ENCODE results near the gene TUBE1.
"Not testable (repeated sequence)": the region's sequence is repeated elsewhere in the genome, so short reads cannot be mapped to it uniquely, and the experiment has no call there.

TUBE1 gene

DNA sequence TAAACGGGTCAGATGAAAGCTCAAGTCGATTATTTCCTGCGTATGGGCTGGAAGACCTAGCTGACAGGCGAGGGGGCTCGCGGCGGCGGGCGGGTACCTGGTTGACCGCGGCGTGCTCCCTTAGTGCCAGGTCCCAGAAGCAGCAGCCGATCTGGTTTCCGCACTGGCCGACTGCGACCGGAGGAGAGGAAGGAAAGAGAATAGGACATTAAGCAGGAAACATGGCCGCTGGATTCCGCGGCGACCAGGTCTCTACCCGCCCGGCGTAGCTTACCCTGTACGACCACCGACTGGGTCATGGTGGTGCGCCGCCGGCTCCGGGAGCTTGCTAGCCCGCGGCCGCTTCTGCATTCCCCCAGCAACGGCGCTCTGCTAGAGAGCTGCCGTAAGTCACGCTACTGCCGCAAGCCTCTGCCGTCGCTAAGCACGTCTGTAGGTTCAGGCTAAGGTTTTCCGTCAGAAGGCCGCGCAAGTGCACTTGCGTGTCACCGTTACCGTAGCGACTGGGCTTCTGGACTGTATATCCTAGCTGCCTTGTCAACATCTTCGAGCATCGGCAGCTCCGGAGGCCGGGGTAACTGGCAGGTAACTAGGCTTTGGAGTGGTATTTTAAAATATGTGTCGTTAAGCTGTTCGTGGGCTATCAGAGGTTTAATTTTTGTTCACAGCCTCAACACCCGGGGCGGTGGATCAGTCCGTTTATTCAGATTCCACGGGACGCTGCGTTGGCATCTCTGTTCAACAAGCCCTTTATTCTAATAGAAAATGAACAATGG lies at the start of gene TUBE1, which contains the start of gene FAM229B:
TUBE1 (minus strand) TSS at position 347 of the 776 bp plus-strand sequence; CDS start at position 299, 48 bp downstream.
FAM229B (plus strand) TSS at position 456 of the 776 bp plus-strand sequence. CDS start 11,693 bp downstream, outside the sequence.
- DNase-seq (ENCODE audit: low read depth) = peak; percentile 73

- DNase-seq (ENCODE audit: low read depth) = no peak
Measured at GRCh38 chr6:112130878-112131277, 43.6 kb upstream of the TUBE1 start.

GRCh38 chr6:112128208-112128607 lies 40.9 kb upstream of the TUBE1 start:
- DNase-seq (ENCODE audit: low read depth) = no peak

DNA sequence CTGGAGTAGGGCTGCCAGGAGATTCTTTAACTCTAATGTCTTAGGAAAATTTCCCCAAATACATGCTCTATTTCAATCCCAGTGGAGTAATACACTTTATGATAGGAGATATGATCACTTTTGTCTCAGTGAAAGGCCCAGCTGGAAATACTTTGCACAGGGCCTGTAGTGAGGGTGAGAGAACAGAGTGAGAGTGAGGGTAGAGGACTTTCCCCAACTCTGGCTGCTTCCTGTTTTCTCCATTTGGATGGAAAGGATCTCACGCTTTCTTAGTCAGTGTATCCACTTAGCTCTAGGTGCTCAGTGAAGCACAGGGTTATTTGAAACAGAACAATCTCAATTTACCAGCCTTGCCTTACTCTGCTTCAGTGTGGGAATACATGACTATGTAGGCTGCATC lies 36.7 kb upstream of the TUBE1 start:
- no peak for DNase-seq (ENCODE audit: low read depth)

- no peak for DNase-seq (ENCODE audit: low read depth)
Measured at GRCh38 chr6:112122756-112123155, 35.5 kb upstream of the TUBE1 start.

DNA sequence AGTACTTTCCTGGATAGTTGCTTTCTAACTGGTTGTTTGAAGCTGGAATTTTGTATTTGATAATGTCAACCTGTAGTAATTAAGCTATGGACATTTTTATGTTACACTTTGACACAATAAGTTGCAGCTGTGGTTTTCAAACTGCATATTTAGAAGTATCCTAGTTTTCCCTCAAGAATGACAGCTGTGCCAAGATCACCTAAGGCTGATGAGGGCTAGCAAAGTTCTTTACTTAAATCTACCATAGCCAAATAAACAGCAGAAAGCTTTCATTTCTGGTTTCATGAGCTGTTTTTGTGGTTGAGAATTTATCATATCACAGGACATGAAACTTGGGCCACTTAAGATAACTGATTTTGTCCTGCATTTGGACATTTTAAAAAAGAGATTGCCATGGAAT lies 30.8 kb upstream of the TUBE1 start:
- no peak for DNase-seq (ENCODE audit: low read depth)

DNA sequence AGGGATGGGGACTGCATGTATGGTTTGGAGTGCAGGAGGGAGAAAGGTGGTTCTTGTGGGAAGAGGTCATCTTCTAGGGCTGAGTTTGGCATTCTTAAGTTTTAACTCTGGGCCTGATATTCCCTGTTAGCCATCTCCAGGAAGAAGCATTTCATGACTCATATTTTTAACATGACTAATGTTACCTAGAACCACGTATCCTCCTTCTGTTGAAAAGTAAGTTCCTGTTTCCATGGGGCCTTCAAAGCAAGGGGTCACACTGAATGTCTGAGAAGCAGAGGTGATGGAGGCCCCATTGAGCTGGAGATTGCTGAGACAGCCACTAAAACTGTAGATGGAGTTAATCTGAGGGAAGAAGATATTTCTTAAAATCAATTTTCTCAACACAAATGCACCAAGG lies 30.3 kb upstream of the TUBE1 start:
- DNase-seq (ENCODE audit: low read depth) = no peak

GRCh38 chr6:112116221-112116620 lies 28.9 kb upstream of the TUBE1 start:
- no peak for DNase-seq (ENCODE audit: low read depth)

- no peak for DNase-seq (ENCODE audit: low read depth)
Measured at GRCh38 chr6:112114577-112115223, 27.4 kb upstream of the TUBE1 start.

DNA sequence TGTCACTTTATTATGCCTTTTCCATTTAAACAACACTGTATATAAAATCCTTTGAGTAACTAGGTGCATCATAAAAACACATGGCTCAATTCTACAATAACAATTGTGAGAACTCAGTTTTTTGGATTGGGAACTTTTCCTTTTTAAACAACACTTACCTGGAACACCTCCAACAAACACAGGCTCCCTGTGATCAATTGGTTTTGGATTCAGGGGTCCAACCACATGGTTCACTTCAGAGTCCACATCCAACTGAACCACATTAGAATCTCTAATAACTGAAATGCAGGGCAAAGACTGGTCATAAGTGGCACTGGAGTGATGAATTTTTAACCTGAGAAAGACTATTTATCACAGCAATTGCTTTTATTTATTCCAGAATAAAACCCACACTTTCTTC lies 26.6 kb upstream of the TUBE1 start:
- no peak for DNase-seq (ENCODE audit: low read depth)

DNA sequence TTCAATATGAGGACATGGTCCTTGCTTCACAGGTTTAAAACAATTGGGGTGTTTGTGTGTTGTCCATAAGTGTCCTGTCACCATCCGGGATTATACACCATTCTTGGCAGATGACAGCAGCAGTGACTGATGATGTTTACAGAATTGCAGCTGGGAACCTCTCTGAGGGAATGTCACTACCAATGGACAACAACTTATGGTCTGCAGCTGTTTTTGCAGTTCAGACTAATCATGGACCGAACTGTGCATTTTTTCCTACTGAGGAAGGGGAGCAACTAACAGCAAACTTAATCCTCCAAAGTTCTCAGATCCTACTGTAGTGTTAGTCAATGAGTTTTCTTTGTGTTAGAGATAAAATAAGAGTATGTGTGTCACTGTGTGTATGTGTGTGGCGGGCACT lies 26.1 kb upstream of the TUBE1 start:
- DNase-seq (ENCODE audit: low read depth) = no peak

DNA sequence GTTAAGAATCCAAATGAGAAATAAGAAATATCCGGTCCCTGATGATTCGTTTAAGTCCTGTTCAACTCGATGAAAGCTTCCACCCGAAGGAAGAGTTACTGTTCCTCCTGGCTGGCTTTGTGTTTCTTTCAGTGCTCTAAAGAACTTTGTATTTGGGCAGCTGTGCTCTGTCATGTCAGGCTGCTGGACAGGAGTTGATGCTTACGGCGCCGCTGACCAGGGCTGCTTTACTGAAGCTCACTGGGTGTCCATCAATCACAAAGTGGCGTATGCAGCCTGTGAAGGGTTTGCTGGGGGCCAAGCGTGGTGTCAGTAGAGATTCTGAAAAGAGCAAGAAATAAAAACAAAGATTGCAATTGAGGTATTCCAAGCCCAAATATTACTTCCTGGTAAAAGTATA lies 22.0 kb upstream of the TUBE1 start:
- no peak for DNase-seq (ENCODE audit: low read depth)

DNA sequence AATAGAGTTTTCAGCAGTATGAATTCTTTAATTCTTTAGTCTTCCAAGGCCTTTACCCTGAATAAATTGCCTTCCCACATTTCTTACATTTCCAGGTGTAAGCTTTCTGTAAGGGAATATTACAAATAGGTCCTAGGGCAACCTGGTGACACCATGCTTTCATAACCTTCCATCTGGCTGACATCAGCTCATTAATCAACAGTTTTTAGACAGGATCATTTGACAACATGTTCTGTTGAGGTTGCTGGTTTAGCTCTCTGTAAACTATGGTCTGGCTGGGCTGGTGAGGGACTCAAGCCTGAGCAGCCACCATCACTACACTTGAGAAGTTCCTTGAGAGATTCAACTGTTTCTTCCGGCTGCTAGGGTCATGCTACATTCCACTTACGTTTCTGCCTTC lies 19.3 kb upstream of the TUBE1 start:
- DNase-seq (ENCODE audit: low read depth) = no peak

- not testable (repeated sequence) for DNase-seq (ENCODE audit: low read depth)
Measured at GRCh38 chr6:112106026-112106425, 18.7 kb upstream of the TUBE1 start.

DNA sequence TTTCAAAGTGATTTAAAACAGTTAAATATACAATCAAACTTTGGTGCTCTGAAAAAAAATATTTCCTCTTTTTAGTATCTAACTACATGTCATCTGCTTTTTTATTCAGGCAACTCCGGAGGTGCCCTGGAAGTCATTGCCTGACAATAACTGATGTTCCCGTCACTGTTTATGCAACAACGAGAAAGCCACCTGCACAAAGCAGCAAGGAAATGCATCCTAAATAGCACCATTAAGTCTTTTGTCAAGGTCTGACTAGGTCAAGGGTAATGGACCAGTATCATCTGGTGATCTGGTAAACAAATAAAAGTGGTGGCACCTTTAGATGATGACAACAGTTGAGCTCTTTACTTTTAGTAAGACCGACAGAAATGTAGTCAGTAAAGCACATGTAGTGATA lies 13.3 kb upstream of the TUBE1 start:
- DNase-seq (ENCODE audit: low read depth) = no peak

DNA sequence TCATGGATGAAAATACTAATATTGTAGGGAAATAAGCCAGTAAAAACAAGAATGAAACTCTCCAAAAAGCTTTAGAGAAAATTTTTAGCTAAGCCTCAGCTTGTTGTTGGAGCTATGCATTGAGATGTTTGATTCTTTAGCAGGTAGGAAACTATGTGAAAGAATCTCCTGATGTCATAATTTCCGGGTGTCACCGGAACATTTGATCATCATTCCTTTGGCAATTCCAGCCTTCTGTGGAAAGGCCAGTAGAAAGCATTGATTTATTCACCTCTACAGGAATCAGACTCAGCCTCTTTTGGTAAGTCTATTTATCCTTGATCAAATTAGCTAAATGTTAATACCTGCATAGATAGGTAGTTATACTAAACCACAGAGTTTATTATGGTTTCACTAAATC lies 9.6 kb upstream of the TUBE1 start:
- DNase-seq (ENCODE audit: low read depth) = no peak

GRCh38 chr6:112087916-112088315 lies 634 bp upstream of the TUBE1 start:
- DNase-seq (ENCODE audit: low read depth) = no peak

GRCh38 chr6:112086744-112087135 lies 542 bp downstream of the TUBE1 start:
- no peak for DNase-seq (ENCODE audit: low read depth)

DNA sequence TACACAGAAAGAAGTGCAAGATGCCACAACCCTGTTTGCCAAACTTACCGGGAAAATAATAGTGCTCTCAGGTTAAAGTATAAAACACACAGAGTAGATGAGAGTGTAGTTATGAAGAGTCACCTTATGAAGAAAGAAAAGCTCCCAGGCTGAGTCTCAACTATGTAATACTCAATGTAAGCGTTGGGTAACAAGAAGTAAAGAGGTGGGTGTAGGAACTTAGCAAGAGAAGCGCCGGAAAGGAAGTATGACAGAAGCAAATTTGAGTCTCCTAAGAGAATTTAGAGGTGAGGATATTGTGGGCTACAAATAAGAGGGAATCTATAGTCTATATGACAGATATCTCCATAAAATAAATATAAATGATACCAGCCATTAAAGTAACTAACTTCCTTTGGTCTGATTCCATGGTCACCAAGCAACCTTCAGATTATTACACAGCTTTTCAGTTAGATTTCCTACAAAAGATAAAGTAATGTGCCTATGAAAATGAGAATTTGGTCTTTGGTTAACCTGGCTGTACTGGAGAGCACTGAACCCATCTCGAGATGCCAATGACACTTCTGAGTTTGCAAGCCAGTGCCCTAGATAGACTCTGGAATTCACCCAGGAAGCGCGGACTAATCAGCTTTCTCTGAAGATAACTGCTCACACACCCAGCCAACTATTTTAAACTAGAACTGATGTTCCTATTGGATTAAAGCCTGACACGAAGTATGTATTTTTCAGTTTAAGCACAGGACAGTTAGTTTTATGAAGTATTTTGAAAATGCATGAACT lies 1.8 kb downstream of the TUBE1 start:
- no peak for DNase-seq (ENCODE audit: low read depth)

DNA sequence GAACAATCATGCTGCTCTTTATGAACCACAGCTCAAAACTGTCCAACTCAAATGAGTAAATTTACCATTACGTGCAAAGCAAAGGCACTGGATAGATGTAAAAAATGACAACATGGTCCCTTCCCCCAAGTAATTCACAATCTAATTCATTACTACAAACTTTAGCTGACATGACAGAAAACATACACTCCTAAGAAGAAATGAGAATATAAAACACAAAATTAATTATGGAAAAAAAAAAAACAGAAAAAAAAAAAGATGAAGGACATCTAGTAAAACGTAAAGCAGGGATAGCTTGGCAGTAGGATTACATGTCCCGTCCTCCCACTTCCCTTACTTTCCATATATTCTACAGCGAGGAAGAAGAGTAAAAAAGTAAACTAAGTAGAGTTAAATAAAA lies 5.7 kb downstream of the TUBE1 start:
- DNase-seq (ENCODE audit: low read depth) = no peak

- DNase-seq (ENCODE audit: low read depth) = no peak
Measured at GRCh38 chr6:112066606-112067005, 20.7 kb downstream of the TUBE1 start.

- no peak for DNase-seq (ENCODE audit: low read depth)
Measured at GRCh38 chr6:112065426-112065986, 21.8 kb downstream of the TUBE1 start.

GRCh38 chr6:112062966-112063365 lies 24.3 kb downstream of the TUBE1 start:
- DNase-seq (ENCODE audit: low read depth) = no peak

Data from stimulated activated CD8-positive, alpha-beta memory T cell treated with anti-CD3 and anti-CD28 coated beads, Interleukin-7, amount 100 ng/mL, for 24 hours (primary cell).